ENCODE measurements around the gene PTPRQ. TPM values are rescaled to one million over a fixed set of nuclear protein-coding genes. Genes with fewer than 3 reads are reported as not detected.

PTPRQ gene
- total RNA-seq, 2 donors from 2014 or later: not detected

DNA sequence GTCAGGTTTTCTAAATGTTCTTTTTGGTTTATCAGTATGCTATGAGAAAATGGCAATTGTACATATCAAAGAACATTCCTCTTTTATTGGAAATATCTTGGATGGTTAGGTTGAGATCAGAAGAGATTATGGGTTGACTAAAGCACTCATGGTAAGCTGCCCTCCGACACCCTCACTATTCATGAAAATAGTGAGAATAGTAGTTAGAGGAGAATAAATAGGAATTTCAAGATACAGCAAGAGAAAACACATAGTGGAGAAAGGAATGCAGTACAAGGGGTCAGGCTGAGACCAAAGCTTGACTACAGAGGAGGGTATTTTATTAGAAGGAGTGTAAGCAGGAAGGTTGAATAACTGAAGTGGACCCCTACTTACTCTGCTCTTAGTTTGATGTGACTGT, 112.5 kb downstream of the PTPRQ start:
- no peaks in the 10 kb centered on the region for H3K27me3 Mint-ChIP-seq
- H3K4me1 Mint-ChIP-seq (ENCODE audit: low read depth in 2 of 2): no peaks in the 10 kb centered on the region
- H3K9me3 Mint-ChIP-seq: peaks cover 4% of the 10 kb centered on the region
- DNase-seq (ENCODE audit: low spot score): no peak
- no peak for ATAC-seq
- no peaks in the 10 kb centered on the region for H3K36me3 Mint-ChIP-seq
- H3K27ac Mint-ChIP-seq: no peak overlapping the region
- no peak overlapping the region for H3K4me3 Mint-ChIP-seq

GRCh38 chr12:80559766-80560165, 115.7 kb downstream of the PTPRQ start:
- Mint-ChIP-seq H3K27ac (no peak overlapping the region), H3K36me3 (no peaks in the 10 kb centered on the region), H3K9me3 (peaks cover 4% of the 10 kb centered on the region), H3K4me3 (no peak overlapping the region), H3K4me1 (ENCODE audit: low read depth in 2 of 2) (no peaks in the 10 kb centered on the region), H3K27me3 (no peaks in the 10 kb centered on the region)
- ATAC-seq: no peak
- DNase-seq (ENCODE audit: low spot score): no peak

DNA sequence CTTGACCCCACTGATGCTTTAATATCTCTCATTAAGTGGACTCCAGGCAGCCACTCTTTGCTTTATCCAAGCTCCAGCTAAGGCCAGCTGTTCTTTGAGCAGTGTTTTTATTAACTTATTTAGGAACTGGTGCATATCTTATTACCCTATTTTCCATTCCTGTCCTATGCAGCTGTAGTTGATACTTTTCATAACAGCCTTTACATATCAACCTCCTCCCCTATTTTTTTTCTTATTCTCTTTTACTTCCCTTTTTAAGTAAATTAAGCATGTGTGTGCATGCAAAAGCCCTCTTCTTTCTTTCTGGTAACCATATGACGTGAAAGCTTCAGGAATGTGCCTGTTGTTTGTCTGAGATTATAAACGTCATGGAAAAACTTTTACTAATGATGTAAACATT, 121.2 kb downstream of the PTPRQ start:
- Mint-ChIP-seq H3K4me3 (no peak overlapping the region), H3K27ac (no peak overlapping the region), H3K4me1 (ENCODE audit: low read depth in 2 of 2) (no peaks in the 10 kb centered on the region), H3K9me3 (peaks cover 9% of the 10 kb centered on the region), H3K36me3 (no peaks in the 10 kb centered on the region), H3K27me3 (no peaks in the 10 kb centered on the region)
- DNase-seq (ENCODE audit: low spot score) (no peak), ATAC-seq (no peak)

DNA sequence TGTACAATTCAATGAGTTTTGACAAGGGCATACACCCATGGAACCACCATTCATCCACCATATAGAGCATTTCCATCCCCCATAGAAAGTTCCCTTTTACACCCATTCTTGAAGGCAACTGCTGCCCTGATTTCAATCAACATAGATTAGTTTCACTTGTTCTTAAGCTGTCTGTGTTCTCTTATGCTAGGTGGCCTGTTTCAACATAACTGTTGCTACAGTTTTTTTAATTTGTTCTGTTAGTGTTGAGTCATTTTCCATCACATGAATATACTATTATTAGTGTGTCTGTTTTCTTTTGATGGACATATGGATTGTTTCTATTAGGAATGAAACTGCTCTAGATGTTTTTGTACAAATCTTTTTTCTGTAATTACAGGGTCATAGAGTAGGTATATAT, 123.4 kb downstream of the PTPRQ start:
- ATAC-seq (no peak), DNase-seq (ENCODE audit: low spot score) (no peak)
- peaks cover 10% of the 10 kb centered on the region for H3K9me3 Mint-ChIP-seq

DNA sequence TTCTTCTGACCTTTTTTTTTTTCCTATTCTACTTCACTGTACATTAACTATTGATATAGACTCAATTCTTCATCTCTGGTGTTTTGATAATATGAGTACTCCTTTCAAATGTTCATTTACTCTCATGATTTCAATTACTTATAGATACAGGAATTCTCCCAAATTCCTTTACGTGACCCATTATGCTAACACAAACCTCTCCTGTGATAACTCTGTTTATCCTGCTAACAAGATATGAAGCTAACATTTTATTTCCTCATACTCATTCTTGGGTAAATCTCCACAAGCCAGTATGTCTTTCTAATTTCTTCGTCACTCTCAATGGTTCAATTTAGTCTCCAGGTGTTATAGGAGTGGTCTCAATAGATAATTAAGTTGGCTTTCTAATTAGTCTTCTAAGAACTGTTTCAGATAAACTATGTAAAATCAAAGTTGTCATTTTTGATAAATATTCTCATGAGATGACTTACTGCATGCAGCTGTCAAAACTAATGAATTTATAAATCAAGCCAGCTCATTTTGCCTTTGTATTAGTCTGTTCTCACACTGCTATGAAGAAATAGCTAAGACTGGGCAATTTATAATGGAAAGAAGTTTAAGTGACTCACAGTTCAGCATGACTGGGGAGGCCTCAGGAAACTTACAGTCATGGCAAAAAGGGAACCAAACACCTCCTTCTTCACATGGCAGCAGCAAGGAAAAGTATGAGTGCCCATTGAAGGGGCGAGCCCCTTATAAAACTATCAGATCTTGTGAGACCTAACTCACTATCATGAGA, 132.8 kb downstream of the PTPRQ start:
- peaks cover 5% of the 10 kb centered on the region for H3K36me3 Mint-ChIP-seq
- H3K27ac Mint-ChIP-seq: no peak overlapping the region
- H3K4me3 Mint-ChIP-seq: no peak overlapping the region
- H3K9me3 Mint-ChIP-seq: peaks cover 5% of the 10 kb centered on the region
- no peak for ATAC-seq
- no peaks in the 10 kb centered on the region for H3K4me1 Mint-ChIP-seq (ENCODE audit: low read depth in 2 of 2)
- no peak for DNase-seq (ENCODE audit: low spot score)
- H3K27me3 Mint-ChIP-seq: no peaks in the 10 kb centered on the region

More for the DNA sequence above, 123.4 kb downstream of the PTPRQ start:
- H3K27ac Mint-ChIP-seq: no peak overlapping the region
- H3K4me3 Mint-ChIP-seq: no peak overlapping the region
- H3K27me3 Mint-ChIP-seq: no peaks in the 10 kb centered on the region
- no peaks in the 10 kb centered on the region for H3K36me3 Mint-ChIP-seq
- H3K4me1 Mint-ChIP-seq (ENCODE audit: low read depth in 2 of 2): no peaks in the 10 kb centered on the region

GRCh38 chr12:80580254-80580653, 136.2 kb downstream of the PTPRQ start:
- H3K27me3 Mint-ChIP-seq: no peaks in the 10 kb centered on the region
- no peak overlapping the region for H3K27ac Mint-ChIP-seq
- peaks cover 13% of the 10 kb centered on the region for H3K9me3 Mint-ChIP-seq
- no peaks in the 10 kb centered on the region for H3K4me1 Mint-ChIP-seq (ENCODE audit: low read depth in 2 of 2)
- H3K4me3 Mint-ChIP-seq: no peak overlapping the region
- peaks cover 5% of the 10 kb centered on the region for H3K36me3 Mint-ChIP-seq
- DNase-seq (ENCODE audit: low spot score): no peak
- ATAC-seq: no peak

- Mint-ChIP-seq H3K27ac (no peak overlapping the region), H3K27me3 (no peaks in the 10 kb centered on the region), H3K4me1 (ENCODE audit: low read depth in 2 of 2) (no peaks in the 10 kb centered on the region), H3K36me3 (peaks cover under 1% of the 10 kb centered on the region), H3K9me3 (peaks cover 14% of the 10 kb centered on the region), H3K4me3 (no peak overlapping the region)
- ATAC-seq: no peak
- no peak for DNase-seq (ENCODE audit: low spot score)
These were observed 137.7 kb downstream of the PTPRQ start for GRCh38 chr12:80581783-80582182.

GRCh38 chr12:80582431-80582830, 138.4 kb downstream of the PTPRQ start:
- Mint-ChIP-seq H3K27ac (no peak overlapping the region), H3K4me1 (ENCODE audit: low read depth in 2 of 2) (no peaks in the 10 kb centered on the region), H3K27me3 (no peaks in the 10 kb centered on the region), H3K4me3 (no peak overlapping the region), H3K9me3 (peaks cover 13% of the 10 kb centered on the region), H3K36me3 (no peaks in the 10 kb centered on the region)
- ATAC-seq (no peak), DNase-seq (ENCODE audit: low spot score) (no peak)

DNA sequence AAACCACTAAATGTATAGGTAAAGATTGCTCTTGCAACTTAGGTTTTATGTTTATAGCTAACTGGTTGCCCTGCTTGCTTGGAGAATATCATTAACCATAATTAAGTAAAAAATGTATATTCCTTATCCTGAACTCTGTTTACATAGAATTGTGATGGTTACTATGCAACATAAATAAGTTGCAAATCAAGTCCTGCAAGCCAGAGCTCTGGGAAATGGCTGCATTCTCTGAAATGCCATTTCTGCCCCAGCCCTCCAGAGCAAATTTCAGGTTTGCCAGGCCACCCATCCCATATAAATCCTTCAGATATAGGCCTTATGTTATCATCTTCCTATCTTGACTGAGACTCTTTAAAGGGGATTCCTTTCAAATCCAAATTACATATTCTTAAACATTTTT, 145.0 kb downstream of the PTPRQ start:
- no peak overlapping the region for H3K27ac Mint-ChIP-seq
- H3K27me3 Mint-ChIP-seq: no peaks in the 10 kb centered on the region
- ATAC-seq (no peak), DNase-seq (ENCODE audit: low spot score) (no peak)
- no peaks in the 10 kb centered on the region for H3K36me3 Mint-ChIP-seq
- no peaks in the 10 kb centered on the region for H3K4me1 Mint-ChIP-seq (ENCODE audit: low read depth in 2 of 2)
- peaks cover 24% of the 10 kb centered on the region for H3K9me3 Mint-ChIP-seq
- H3K4me3 Mint-ChIP-seq: no peak overlapping the region

- Mint-ChIP-seq H3K27ac (no peak overlapping the region), H3K27me3 (no peaks in the 10 kb centered on the region), H3K4me1 (ENCODE audit: low read depth in 2 of 2) (no peaks in the 10 kb centered on the region), H3K4me3 (no peak overlapping the region), H3K9me3 (peaks cover 26% of the 10 kb centered on the region), H3K36me3 (no peaks in the 10 kb centered on the region)
- ATAC-seq (no peak), DNase-seq (ENCODE audit: low spot score) (no peak)
These were observed 146.1 kb downstream of the PTPRQ start for GRCh38 chr12:80590085-80590484.

DNA sequence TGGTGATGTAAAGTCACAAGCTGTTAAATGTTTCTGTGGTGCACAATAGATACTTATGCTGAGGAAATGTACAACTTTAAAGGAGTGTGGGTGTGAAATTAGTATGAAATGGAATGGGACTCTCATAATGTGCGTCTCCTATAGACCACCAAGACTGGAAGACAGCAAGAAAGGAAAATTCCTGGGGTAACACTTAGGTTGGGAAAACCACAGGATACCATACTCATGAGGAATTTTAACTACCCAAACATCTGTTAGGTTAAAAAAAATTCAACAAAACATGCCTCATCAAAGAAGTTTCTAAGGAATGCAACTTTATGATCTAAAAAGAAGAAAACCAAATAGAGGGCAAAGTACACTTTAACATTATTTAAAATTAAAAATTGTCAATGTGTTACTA, 149.7 kb downstream of the PTPRQ start:
- DNase-seq (ENCODE audit: low spot score) (no peak), ATAC-seq (no peak)
- Mint-ChIP-seq H3K27ac (no peak overlapping the region), H3K4me1 (ENCODE audit: low read depth in 2 of 2) (no peaks in the 10 kb centered on the region), H3K4me3 (no peak overlapping the region), H3K27me3 (no peaks in the 10 kb centered on the region), H3K36me3 (no peaks in the 10 kb centered on the region), H3K9me3 (peaks cover 16% of the 10 kb centered on the region)

- H3K4me3 Mint-ChIP-seq: no peak overlapping the region
- H3K27ac Mint-ChIP-seq: no peak overlapping the region
- no peak for DNase-seq (ENCODE audit: low spot score)
- H3K9me3 Mint-ChIP-seq: peaks cover 6% of the 10 kb centered on the region
- no peaks in the 10 kb centered on the region for H3K36me3 Mint-ChIP-seq
- no peak for ATAC-seq
- H3K27me3 Mint-ChIP-seq: no peaks in the 10 kb centered on the region
- H3K4me1 Mint-ChIP-seq (ENCODE audit: low read depth in 2 of 2): no peaks in the 10 kb centered on the region
These were observed 152.5 kb downstream of the PTPRQ start for GRCh38 chr12:80596509-80596908.

DNA sequence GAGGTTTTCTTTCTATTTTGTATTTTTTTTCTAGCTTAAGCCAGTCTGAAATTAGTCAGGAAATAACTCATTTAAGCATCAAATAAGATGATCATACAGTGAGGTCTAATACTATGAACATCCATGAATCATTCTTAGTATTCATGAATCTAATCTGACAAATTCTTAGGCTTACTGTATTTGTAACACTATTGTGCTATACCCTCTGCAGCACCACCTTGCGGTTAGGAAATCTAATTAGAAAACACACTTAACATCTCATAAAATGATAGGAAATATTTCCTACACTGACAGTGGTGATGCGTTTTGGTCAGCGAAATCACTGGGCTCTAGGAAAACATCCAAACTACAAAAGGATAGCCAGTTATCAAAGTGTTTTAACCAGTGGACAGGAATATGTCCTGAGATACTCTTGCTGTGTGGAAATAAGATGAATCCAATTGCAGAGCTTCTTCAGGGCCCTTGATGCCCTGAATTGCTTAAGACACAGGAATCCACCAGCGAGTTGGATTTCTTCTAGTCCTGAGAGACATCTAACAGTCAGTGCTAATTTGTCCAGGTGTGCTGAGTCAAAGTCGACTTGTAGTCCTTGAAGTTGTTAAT, 154.1 kb downstream of the PTPRQ start:
- H3K4me1 Mint-ChIP-seq (ENCODE audit: low read depth in 2 of 2): no peaks in the 10 kb centered on the region
- H3K27ac Mint-ChIP-seq: no peak overlapping the region
- no peaks in the 10 kb centered on the region for H3K27me3 Mint-ChIP-seq
- no peak overlapping the region for H3K4me3 Mint-ChIP-seq
- H3K36me3 Mint-ChIP-seq: no peaks in the 10 kb centered on the region
- no peak for ATAC-seq
- DNase-seq (ENCODE audit: low spot score): no peak
- peaks cover 6% of the 10 kb centered on the region for H3K9me3 Mint-ChIP-seq

DNA sequence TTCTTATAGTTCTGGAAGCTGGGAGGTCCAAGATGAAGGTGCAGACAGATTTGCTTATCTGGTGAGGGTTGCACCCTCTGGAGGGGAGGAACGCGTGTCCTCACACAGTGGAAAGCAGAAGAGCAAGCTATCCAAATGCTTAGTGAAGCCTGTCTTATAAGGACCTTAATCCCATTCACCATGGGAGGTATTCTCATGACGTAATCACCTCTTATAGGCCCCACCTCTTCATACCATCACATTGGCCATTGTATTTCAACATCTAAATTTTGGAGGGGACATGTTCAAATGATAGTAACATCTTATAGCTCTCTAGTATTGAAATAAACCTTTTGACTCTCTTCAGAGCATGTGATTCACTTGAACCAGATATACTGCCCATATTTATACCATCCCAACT, 158.4 kb downstream of the PTPRQ start:
- H3K27me3 Mint-ChIP-seq: no peaks in the 10 kb centered on the region
- no peak overlapping the region for H3K27ac Mint-ChIP-seq
- H3K9me3 Mint-ChIP-seq: peaks cover 11% of the 10 kb centered on the region
- DNase-seq (ENCODE audit: low spot score) (no peak), ATAC-seq (no peak)
- no peak overlapping the region for H3K4me3 Mint-ChIP-seq
- no peaks in the 10 kb centered on the region for H3K4me1 Mint-ChIP-seq (ENCODE audit: low read depth in 2 of 2)
- H3K36me3 Mint-ChIP-seq: no peaks in the 10 kb centered on the region
